IPS-20b (cell line): ENCODE measurements around the gene MRPS18A.

Experiments
- H3K27ac ChIP-seq: one replicate; pipeline ENCODE4 v1.5.1; 2013; ENCODE audit warnings: low read length
- H3K27me3 ChIP-seq: 2 replicates; pipeline ENCODE4 v1.6.1; 2013; ENCODE audit warnings: mild to moderate bottlenecking, low read length, inconsistent platforms; ENCODE audit not compliant: insufficient read depth
- H3K36me3 ChIP-seq: 2 replicates; pipeline ENCODE4 v1.6.1; 2013; ENCODE audit warnings: low read depth, mild to moderate bottlenecking, inconsistent platforms, low read length, moderate library complexity; ENCODE audit not compliant: insufficient read depth
- H3K4me1 ChIP-seq: 2 replicates; pipeline ENCODE4 v1.6.1; 2013; ENCODE audit warnings: mild to moderate bottlenecking, control low read depth, inconsistent platforms, low read length, moderate library complexity; ENCODE audit not compliant: insufficient read depth
- H3K4me3 ChIP-seq: 2 replicates; pipeline ENCODE4 v1.5.1; 2013; ENCODE audit warnings: mild to moderate bottlenecking, low read length, inconsistent platforms
- H3K9ac ChIP-seq: 2 replicates; pipeline ENCODE4 v1.6.1; 2013; ENCODE audit warnings: low read depth, mild to moderate bottlenecking, inconsistent platforms, low read length, moderate library complexity
- H3K9me3 ChIP-seq: 2 replicates; pipeline ENCODE4 v1.6.1; 2013; ENCODE audit warnings: mild to moderate bottlenecking, low read depth, low read length, inconsistent platforms; ENCODE audit not compliant: insufficient read depth

MRPS18A gene

GRCh38 chr6:43687437-43688347 lies at the start of gene MRPS18A:
Gene MRPS18A, minus strand, starts transcription at chr6:43687791. Its CDS starts 12 bp downstream, at chr6:43687779.
- H3K4me3 ChIP-seq, result peak within 1 kb of the TSS; percentile 92
- peaks cover 11% of the 10 kb centered on the region for H3K4me1 ChIP-seq
- H3K9me3 ChIP-seq, result no peaks in the 10 kb centered on the region
- H3K27ac ChIP-seq, result no peak within 1 kb of the TSS
- no peaks in the 10 kb centered on the region for H3K27me3 ChIP-seq
- peak within 1 kb of the TSS; percentile 94 for H3K9ac ChIP-seq
- H3K36me3 ChIP-seq, result no peaks in the 10 kb centered on the region

- H3K4me3 ChIP-seq, result no peak overlapping the region
- no peak overlapping the region for H3K9ac ChIP-seq
- H3K27me3 ChIP-seq, result no peaks in the 10 kb centered on the region
- H3K36me3 ChIP-seq, result no peaks in the 10 kb centered on the region
- no peak overlapping the region for H3K27ac ChIP-seq
- no peaks in the 10 kb centered on the region; the same call in 1 of the 2 replicates for H3K9me3 ChIP-seq
- H3K4me1 ChIP-seq, result no peaks in the 10 kb centered on the region
Observed at GRCh38 chr6:43736844-43737243, 49.3 kb upstream of the MRPS18A start.

GRCh38 chr6:43736211-43736786 lies 48.7 kb upstream of the MRPS18A start:
- peaks cover 2% of the 10 kb centered on the region for H3K9me3 ChIP-seq
- H3K36me3 ChIP-seq, result no peaks in the 10 kb centered on the region
- no peak overlapping the region for H3K27ac ChIP-seq
- no peaks in the 10 kb centered on the region for H3K27me3 ChIP-seq
- no peaks in the 10 kb centered on the region for H3K4me1 ChIP-seq
- H3K4me3 ChIP-seq, result no peak overlapping the region
- H3K9ac ChIP-seq, result no peak overlapping the region

GRCh38 chr6:43735642-43736199 lies 48.1 kb upstream of the MRPS18A start:
- Histone ChIP-seq H3K9ac (no peak overlapping the region), H3K27me3 (no peaks in the 10 kb centered on the region), H3K9me3 (peaks cover 7% of the 10 kb centered on the region), H3K36me3 (no peaks in the 10 kb centered on the region), H3K4me3 (no peak overlapping the region), H3K27ac (no peak overlapping the region), H3K4me1 (no peaks in the 10 kb centered on the region)

DNA sequence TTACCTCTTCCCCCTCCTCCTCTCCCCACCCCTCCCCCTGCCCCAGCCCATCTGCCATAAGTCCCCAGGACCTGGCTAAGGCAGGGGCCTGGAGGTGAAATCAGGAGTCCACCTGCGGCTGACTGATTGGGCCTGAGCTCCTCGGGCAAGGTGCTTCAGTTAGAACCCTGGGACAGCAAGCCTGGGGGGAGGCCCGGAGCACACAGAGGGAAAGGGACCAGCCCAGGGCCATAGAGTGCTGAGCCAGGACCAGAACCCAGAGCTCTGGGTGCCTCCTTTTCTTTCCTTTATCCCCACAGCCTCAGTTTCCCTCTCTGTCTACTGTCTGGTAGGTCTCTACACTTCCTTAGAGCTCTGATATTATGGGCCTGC lies 46.7 kb upstream of the MRPS18A start:
- no peak overlapping the region for H3K27ac ChIP-seq
- no peak overlapping the region for H3K9ac ChIP-seq
- no peaks in the 10 kb centered on the region for H3K36me3 ChIP-seq
- H3K4me3 ChIP-seq, result no peak overlapping the region
- no peaks in the 10 kb centered on the region for H3K27me3 ChIP-seq
- peaks cover 8% of the 10 kb centered on the region for H3K9me3 ChIP-seq
- no peaks in the 10 kb centered on the region for H3K4me1 ChIP-seq

DNA sequence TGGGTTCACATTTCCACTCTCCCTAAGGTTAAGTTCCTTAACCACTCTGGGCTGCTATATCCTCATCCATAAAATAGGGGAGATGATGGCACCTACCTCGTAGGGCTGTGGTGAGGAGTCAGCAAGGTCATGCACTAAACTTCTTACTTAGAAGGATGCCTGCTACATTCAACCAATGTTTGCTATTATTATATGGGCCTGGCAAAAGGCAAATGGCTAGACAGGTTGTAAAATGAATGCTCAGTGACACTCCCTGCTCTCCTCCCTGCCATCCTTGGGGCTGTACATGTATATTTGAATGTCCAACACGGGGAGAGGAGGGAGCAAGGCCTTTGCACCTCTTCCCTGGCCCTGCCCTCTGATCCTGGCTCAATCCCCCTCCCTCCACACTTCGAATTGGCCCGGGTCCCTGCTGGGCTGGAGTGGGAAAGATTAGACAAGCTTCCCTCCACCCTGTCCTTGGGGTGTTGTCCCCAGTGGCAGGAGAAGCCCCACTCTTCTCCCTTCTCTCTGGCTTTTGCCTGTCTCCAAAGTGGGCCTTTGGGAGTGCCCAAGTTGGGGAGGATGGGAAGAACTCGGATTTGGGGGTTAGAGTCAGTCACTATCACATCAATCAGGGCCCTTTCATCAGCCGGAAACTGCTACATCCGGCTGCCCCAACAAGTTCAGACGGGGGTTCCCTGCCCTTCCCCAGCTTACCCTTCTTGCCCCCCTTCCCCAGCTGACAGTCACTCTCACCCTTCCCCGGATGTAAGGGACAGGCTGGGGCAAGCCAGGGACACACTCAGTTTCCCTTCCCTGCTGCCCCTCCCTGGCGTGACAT lies 46.1 kb upstream of the MRPS18A start:
- Histone ChIP-seq H3K9me3 (peaks cover 8% of the 10 kb centered on the region), H3K4me3 (no peak overlapping the region), H3K27ac (no peak overlapping the region), H3K9ac (no peak overlapping the region), H3K27me3 (no peaks in the 10 kb centered on the region), H3K4me1 (no peaks in the 10 kb centered on the region), H3K36me3 (no peaks in the 10 kb centered on the region)

DNA sequence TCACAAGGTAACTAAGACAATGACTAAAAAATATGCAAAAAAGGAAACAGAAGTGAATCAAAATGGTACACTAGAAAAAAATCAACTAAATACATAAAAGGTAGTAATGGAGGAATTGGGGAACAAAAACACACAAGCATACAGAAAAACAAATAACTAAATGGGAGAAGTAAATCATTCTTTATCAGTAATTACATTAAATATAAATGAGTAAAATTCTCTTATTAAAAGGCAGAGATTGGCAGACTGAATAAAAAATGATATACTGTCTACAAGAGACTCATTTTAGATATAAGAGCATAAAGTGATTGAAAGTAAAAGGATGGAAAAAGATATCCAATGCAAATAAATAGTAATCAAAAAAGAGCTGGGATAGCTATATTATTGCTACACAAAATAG lies 43.0 kb upstream of the MRPS18A start:
- no peaks in the 10 kb centered on the region for H3K4me1 ChIP-seq
- no peaks in the 10 kb centered on the region for H3K36me3 ChIP-seq
- no peak overlapping the region for H3K9ac ChIP-seq
- H3K27ac ChIP-seq, result no peak overlapping the region
- peaks cover 8% of the 10 kb centered on the region for H3K9me3 ChIP-seq
- no peaks in the 10 kb centered on the region for H3K27me3 ChIP-seq
- no peak overlapping the region for H3K4me3 ChIP-seq

GRCh38 chr6:43729537-43729936 lies 41.9 kb upstream of the MRPS18A start:
- Histone ChIP-seq H3K9ac (no peak overlapping the region), H3K27me3 (no peaks in the 10 kb centered on the region), H3K4me3 (no peak overlapping the region), H3K36me3 (no peaks in the 10 kb centered on the region), H3K4me1 (no peaks in the 10 kb centered on the region), H3K9me3 (peaks cover 8% of the 10 kb centered on the region), H3K27ac (no peak overlapping the region)

DNA sequence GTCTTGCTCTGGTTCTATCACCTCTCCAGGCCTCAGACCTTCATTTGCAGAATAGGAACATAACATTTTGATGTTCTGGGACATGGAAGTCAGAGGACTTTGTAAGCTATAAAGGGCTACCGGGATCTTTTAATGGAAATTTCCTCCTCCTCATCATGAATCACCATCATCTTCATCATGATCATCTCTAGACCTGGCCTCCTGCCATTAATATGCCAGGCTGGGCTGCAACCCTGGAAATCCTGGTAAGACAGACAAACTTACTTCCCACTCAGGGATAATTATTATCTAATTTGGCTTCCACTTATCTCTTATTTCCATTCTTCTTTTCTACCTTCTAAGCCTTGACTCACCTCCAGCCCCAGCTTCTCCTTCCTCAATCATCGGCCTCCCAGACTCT lies 41.0 kb upstream of the MRPS18A start:
- no peaks in the 10 kb centered on the region for H3K36me3 ChIP-seq
- H3K27me3 ChIP-seq, result no peaks in the 10 kb centered on the region
- no peak overlapping the region for H3K4me3 ChIP-seq
- H3K4me1 ChIP-seq, result no peaks in the 10 kb centered on the region
- no peak overlapping the region for H3K27ac ChIP-seq
- no peak overlapping the region for H3K9ac ChIP-seq
- H3K9me3 ChIP-seq, result peaks cover 8% of the 10 kb centered on the region

GRCh38 chr6:43727634-43728033 lies 40.0 kb upstream of the MRPS18A start:
- no peaks in the 10 kb centered on the region for H3K27me3 ChIP-seq
- H3K36me3 ChIP-seq, result no peaks in the 10 kb centered on the region
- H3K4me3 ChIP-seq, result no peak overlapping the region
- no peaks in the 10 kb centered on the region for H3K4me1 ChIP-seq
- H3K27ac ChIP-seq, result no peak overlapping the region
- H3K9me3 ChIP-seq, result peaks cover 8% of the 10 kb centered on the region
- no peak overlapping the region for H3K9ac ChIP-seq
